Suprapubic skin (tissue), 4 donors: ENCODE measurements around the gene GRIK4. TPM values are rescaled to one million over a fixed set of nuclear protein-coding genes. Genes with fewer than 3 reads are reported as not detected.

Experiments used
- DNase-seq, 2 donors: peaks; one replicate each; pipeline ENCODE4 v3.0.0-alpha.2; 2019; ENCODE audit warnings: low spot score in 2 of 2
- H3K27ac ChIP-seq: fragments of 200-600 bp; sonication (generic); one replicate; pipeline ENCODE4 v1.5.1; 2019
- H3K27me3 ChIP-seq: fragments of 200-600 bp; sonication (generic); one replicate; pipeline ENCODE4 v1.5.1; 2019
- H3K36me3 ChIP-seq: fragments of 200-600 bp; sonication (generic); one replicate; pipeline ENCODE4 v1.5.1; 2019
- H3K4me1 ChIP-seq: fragments of 200-600 bp; sonication (generic); one replicate; pipeline ENCODE4 v1.5.1; 2019
- H3K4me3 ChIP-seq: fragments of 200-600 bp; sonication (generic); one replicate; pipeline ENCODE4 v1.5.1; 2019; ENCODE audit warnings: mild to moderate bottlenecking
- H3K9me3 ChIP-seq: fragments of 200-600 bp; sonication (generic); one replicate; pipeline ENCODE4 v1.5.1; 2019
- EP300 ChIP-seq: sonication (generic); formaldehyde crosslinking; IDR thresholded peaks from one replicate; pipeline ENCODE4 v1.6.1; 2017; ENCODE audit warnings: antibody characterized with exemption
- POLR2A ChIP-seq, 2 donors: fragments of 450-650 bp; IDR thresholded peaks; one replicate each; pipeline ENCODE4 v1.6.1; 2017; ENCODE audit warnings: antibody characterized with exemption in 2 of 2, mild to moderate bottlenecking in 2 of 2, moderate library complexity in 2 of 2
- POLR2AphosphoS5 ChIP-seq, 3 donors: sonication (generic); formaldehyde crosslinking; IDR thresholded peaks; one replicate each; pipeline ENCODE4 v1.6.1; 2017; ENCODE audit warnings: antibody characterized with exemption in 3 of 3
- WGBS: methylation state at CpG from one replicate; pipeline ENCODE4 v1.1.5; 2018; 5-methylcytosine and 5-hydroxymethylcytosine counted together
- total RNA-seq, 4 donors: library from RNA; depleted of rRNA; stranded (reverse); fragments of >200 nt; gene quantifications; one replicate each; pipeline ENCODE4 v1.1.0, GENCODE V29; 2016
- TF ChIP-seq, protein P1 (sequence below), 2 donors: fragments of 200-600 bp in 1 of 2; fragments of 450-650 bp in 1 of 2; sonication (generic) in 1 of 2; IDR thresholded peaks; one replicate each; pipeline ENCODE4 v1.5.1; 2016 to 2019; ENCODE audit warnings: antibody characterized with exemption in 2 of 2, mild to moderate bottlenecking in 1 of 2, moderate library complexity in 1 of 2

The GRIK4 gene
- total RNA-seq, 4 donors from 2014 or later, result 0.24 TPM; not detected in 3

- peaks cover 16% of the 10 kb centered on the region for H3K4me1 ChIP-seq
- no peak for TF ChIP-seq POLR2AphosphoS5 (IDR thresholded peaks at IDR 0.05)
- no peak for TF ChIP-seq POLR2A (IDR thresholded peaks at IDR 0.05)
- TF ChIP-seq, protein P1, sequence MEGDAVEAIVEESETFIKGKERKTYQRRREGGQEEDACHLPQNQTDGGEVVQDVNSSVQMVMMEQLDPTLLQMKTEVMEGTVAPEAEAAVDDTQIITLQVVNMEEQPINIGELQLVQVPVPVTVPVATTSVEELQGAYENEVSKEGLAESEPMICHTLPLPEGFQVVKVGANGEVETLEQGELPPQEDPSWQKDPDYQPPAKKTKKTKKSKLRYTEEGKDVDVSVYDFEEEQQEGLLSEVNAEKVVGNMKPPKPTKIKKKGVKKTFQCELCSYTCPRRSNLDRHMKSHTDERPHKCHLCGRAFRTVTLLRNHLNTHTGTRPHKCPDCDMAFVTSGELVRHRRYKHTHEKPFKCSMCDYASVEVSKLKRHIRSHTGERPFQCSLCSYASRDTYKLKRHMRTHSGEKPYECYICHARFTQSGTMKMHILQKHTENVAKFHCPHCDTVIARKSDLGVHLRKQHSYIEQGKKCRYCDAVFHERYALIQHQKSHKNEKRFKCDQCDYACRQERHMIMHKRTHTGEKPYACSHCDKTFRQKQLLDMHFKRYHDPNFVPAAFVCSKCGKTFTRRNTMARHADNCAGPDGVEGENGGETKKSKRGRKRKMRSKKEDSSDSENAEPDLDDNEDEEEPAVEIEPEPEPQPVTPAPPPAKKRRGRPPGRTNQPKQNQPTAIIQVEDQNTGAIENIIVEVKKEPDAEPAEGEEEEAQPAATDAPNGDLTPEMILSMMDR (IDR thresholded peaks at IDR 0.05), result no peak
- TF ChIP-seq EP300, result no peak
- WGBS, result 67% methylated on average over 11 of the region's 11 CpGs
- no peak overlapping the region for H3K27ac ChIP-seq
- no peak overlapping the region for H3K4me3 ChIP-seq
- H3K36me3 ChIP-seq, result no peaks in the 10 kb centered on the region
- H3K9me3 ChIP-seq, result no peaks in the 10 kb centered on the region
- peaks cover 30% of the 10 kb centered on the region for H3K27me3 ChIP-seq
- peak in 1 of 2 donors; percentile 52 for DNase-seq
Measured at GRCh38 chr11:120717042-120717441, 205.5 kb downstream of the GRIK4 start.

DNA sequence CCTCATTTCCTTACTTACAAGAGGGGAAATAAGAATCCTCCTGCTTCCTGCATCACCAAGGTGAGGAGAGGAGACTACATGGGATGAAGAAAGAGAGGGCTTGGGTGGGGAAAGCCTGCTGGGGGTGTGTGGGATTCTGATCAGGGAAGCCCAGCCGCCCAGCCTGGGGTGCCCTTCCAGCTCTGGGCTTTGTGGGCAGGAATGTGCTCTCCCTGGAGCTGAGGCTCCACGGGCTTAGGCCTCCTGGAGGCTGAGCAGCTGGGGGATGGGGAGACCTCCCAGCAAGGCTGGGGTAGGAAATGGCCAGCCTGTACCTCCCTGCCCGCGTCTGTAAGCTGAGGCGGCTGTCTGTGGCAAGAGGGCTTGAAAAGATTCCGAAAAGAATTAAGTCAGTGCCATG lies 206.1 kb downstream of the GRIK4 start:
- Histone ChIP-seq H3K9me3 (no peaks in the 10 kb centered on the region), H3K4me1 (peaks cover 16% of the 10 kb centered on the region), H3K27me3 (peaks cover 30% of the 10 kb centered on the region), H3K36me3 (no peaks in the 10 kb centered on the region), H3K4me3 (no peak overlapping the region), H3K27ac (no peak overlapping the region)
- TF ChIP-seq, protein P1 (IDR thresholded peaks at IDR 0.05), result no peak
- TF ChIP-seq POLR2A (IDR thresholded peaks at IDR 0.05) (no peak), POLR2AphosphoS5 (IDR thresholded peaks at IDR 0.05) (no peak), EP300 (no peak)
- 52% methylated on average over 6 of the region's 6 CpGs for WGBS
- DNase-seq, result peak in 1 of 2 donors; percentile 48

- H3K27ac ChIP-seq, result no peak overlapping the region
- H3K36me3 ChIP-seq, result no peaks in the 10 kb centered on the region
- H3K9me3 ChIP-seq, result no peaks in the 10 kb centered on the region
- peaks cover 16% of the 10 kb centered on the region for H3K4me1 ChIP-seq
- H3K4me3 ChIP-seq, result no peak overlapping the region
- H3K27me3 ChIP-seq, result peaks cover 30% of the 10 kb centered on the region
- 59% methylated on average over 8 of the region's 8 CpGs for WGBS
- peak in 1 of 2 donors; percentile 7 for DNase-seq
- TF ChIP-seq POLR2AphosphoS5 (IDR thresholded peaks at IDR 0.05) (no peak), EP300 (no peak), POLR2A (IDR thresholded peaks at IDR 0.05) (no peak)
- TF ChIP-seq, protein P1 (IDR thresholded peaks at IDR 0.05), result no peak
Measured at GRCh38 chr11:120718171-120718570, 206.6 kb downstream of the GRIK4 start.

DNA sequence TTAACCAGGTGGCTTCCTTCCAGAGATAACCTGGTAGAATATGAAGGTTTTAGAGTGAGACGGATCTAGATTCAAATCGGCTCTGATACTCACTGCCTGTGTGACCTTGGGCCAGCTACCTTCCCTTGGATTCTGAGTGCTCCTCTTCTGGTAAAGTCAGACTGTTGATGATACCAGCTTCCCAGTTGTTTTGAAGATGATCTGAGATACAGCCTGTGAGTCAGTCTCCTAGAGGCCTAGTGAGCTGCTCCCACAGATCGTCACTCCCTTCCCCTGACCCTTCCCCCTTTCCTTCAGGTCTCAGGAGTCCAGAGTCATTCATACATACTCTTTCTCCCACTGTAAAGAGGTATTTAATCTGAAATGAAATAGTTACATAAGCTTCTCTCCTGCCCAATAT lies 207.8 kb downstream of the GRIK4 start:
- Histone ChIP-seq H3K9me3 (no peaks in the 10 kb centered on the region), H3K27me3 (peaks cover 30% of the 10 kb centered on the region), H3K4me3 (no peak overlapping the region), H3K4me1 (peaks cover 16% of the 10 kb centered on the region), H3K36me3 (no peaks in the 10 kb centered on the region), H3K27ac (no peak overlapping the region)
- no peak for DNase-seq
- 55% methylated on average over 3 of the region's 3 CpGs for WGBS
- TF ChIP-seq EP300 (no peak), POLR2A (IDR thresholded peaks at IDR 0.05) (no peak), POLR2AphosphoS5 (IDR thresholded peaks at IDR 0.05) (no peak)
- TF ChIP-seq, protein P1 (IDR thresholded peaks at IDR 0.05), result no peak

GRCh38 chr11:120720760-120721159 lies 209.2 kb downstream of the GRIK4 start:
- no peak overlapping the region for H3K27ac ChIP-seq
- WGBS, result 74% methylated on average over 1 of the region's 1 CpG
- peaks cover 25% of the 10 kb centered on the region for H3K27me3 ChIP-seq
- no peak for DNase-seq
- no peak for TF ChIP-seq POLR2AphosphoS5 (IDR thresholded peaks at IDR 0.05)
- no peak for TF ChIP-seq EP300
- TF ChIP-seq POLR2A (IDR thresholded peaks at IDR 0.05), result no peak
- no peaks in the 10 kb centered on the region for H3K9me3 ChIP-seq
- H3K4me3 ChIP-seq, result no peak overlapping the region
- no peaks in the 10 kb centered on the region for H3K36me3 ChIP-seq
- peaks cover 10% of the 10 kb centered on the region for H3K4me1 ChIP-seq

- Histone ChIP-seq H3K4me1 (peaks cover 10% of the 10 kb centered on the region), H3K4me3 (no peak overlapping the region), H3K27me3 (peaks cover 14% of the 10 kb centered on the region), H3K27ac (no peak overlapping the region), H3K9me3 (peaks cover 7% of the 10 kb centered on the region), H3K36me3 (no peaks in the 10 kb centered on the region)
- no peak for DNase-seq
- 67% methylated on average over 6 of the region's 6 CpGs for WGBS
- TF ChIP-seq POLR2A (IDR thresholded peaks at IDR 0.05) (no peak), EP300 (no peak), POLR2AphosphoS5 (IDR thresholded peaks at IDR 0.05) (no peak)
- TF ChIP-seq, protein P1 (IDR thresholded peaks at IDR 0.05), result no peak
Measured at GRCh38 chr11:120722524-120722923, 211.0 kb downstream of the GRIK4 start.
